Activated CD8-positive, alpha-beta memory T cell treated with anti-CD3 and anti-CD28 coated beads for 48 hours (primary cell): Measurements from ENCODE around the gene TTBK1.

Experiments
- DNase-seq, 3 experiments: peaks; one replicate each; pipeline ENCODE4 v3.0.0-alpha.2; 2020; ENCODE audit warnings: low read depth in 2 of 3, low spot score in 2 of 3

TTBK1 gene

DNA sequence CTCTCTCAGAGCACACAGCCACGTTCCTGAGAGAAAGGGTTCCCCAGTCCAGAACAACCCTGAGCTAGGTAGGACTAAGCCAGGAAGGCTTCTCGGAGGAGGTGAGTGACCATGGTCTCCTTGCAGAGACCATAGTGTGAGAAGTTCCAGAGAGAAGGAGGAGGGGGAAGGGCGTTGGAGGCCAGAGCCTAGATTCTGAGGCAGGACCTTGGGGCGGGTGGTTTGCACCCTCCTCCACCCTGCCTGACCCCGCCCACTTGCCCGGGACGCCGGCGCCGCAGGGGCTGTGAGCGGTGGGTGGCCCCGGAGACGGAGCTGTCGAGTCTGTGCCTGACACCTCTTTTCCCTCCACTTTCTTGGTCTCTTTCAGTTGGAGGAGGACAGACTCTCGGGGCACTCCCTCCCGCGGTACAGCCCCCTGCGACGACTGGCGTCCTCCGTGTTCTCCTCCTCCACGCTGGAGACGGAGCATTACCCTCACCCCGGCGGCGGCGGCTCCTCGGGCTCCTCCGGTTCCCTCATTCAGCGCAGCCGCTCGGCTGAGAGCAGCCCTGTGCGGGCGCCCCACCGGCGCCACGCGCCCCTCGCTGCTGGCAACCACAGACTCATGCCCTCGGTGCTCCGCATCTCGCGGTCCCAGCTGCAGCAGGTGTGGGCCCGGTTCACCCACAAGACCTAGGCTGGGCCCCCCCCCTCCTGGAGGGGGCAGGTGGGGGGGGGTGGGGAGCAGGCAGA is 26.2 kb downstream of the TTBK1 start:
- no peak for DNase-seq

DNA sequence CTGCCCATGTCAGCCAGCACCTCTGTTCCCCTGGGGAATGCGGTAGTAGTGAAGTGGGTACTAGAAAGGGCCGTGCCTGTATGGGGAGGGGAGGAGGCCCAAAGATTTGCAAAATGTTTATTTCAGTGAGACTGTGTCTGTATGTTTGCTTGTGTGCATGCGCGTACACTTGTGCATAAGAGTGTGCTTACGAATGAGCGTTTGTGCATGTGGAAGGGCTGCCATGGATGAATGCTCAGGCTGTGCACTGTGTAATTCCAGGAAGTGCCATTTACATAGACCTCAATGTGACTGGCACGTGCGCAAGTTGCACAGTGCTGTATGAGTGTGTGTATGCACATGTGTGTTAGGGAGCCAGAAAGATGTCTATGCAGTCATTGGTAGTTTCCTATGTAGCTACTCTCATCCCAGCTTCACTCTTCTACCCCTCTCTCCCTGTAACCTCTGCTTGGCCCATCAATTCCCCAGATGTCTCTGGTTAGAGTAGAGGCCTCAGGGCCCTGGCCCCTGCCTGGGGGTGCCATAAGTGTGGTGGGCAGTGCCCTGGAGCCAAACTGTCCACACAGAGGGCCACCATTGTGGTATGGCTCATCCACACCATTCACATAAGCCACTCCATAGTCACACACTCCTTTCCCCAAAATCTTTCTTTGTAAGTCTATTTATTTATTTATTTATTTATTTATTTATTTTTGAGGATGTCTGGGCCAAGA is 28.0 kb downstream of the TTBK1 start:
- DNase-seq, result no peak

GRCh38 chr6:43271944-43272343 is 28.7 kb downstream of the TTBK1 start:
- DNase-seq, result no peak

GRCh38 chr6:43273707-43274106 is 30.4 kb downstream of the TTBK1 start:
- DNase-seq, result no peak

- no peak for DNase-seq
These were observed 31.0 kb downstream of the TTBK1 start for GRCh38 chr6:43274127-43274915.

DNA sequence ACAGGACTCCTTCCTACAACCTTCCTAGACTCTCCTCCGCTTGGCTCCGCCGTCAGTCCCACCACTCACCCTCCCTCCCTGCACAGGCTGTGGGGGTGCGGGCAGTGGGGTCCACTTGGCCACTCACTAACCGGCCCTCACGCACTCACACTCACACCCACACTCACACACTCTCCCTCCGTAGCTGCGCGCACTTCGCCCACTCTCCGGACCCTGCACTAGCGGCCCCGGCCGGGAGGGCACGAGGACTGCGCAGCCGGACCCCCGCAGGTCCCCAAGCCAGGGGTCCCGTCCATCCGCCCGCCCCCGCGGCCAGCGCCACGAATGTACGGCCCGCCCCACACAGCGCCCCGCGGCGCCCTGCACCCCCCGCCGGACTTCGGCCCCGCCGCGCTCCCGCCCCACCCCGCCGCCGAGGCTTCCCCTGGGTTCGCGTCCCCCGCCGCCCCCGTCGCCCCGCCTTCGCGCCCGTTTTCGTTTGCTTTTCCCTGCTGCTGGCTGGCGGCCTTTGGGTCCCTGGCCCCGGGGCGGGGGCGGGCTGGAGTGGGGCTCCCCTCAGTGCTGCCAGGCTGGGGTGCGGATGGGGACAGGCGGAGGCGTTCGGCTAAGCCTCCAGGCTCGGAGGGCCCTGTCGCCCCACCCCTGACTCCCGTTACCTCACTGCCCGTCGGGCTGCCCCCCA is 31.8 kb downstream of the TTBK1 start:
- DNase-seq, result no peak

- DNase-seq, result no peak
These were observed 32.7 kb downstream of the TTBK1 start for GRCh38 chr6:43275801-43276576.

- no peak for DNase-seq
These were observed 33.5 kb downstream of the TTBK1 start for GRCh38 chr6:43276577-43277305.

- DNase-seq, result no peak
These were observed 34.0 kb downstream of the TTBK1 start for GRCh38 chr6:43277306-43277642.

- no peak for DNase-seq
These were observed 34.6 kb downstream of the TTBK1 start for GRCh38 chr6:43277643-43278523.

GRCh38 chr6:43278524-43279078 is 35.3 kb downstream of the TTBK1 start:
- DNase-seq, result no peak

- no peak for DNase-seq
These were observed 37.0 kb downstream of the TTBK1 start for GRCh38 chr6:43280234-43280633.

DNA sequence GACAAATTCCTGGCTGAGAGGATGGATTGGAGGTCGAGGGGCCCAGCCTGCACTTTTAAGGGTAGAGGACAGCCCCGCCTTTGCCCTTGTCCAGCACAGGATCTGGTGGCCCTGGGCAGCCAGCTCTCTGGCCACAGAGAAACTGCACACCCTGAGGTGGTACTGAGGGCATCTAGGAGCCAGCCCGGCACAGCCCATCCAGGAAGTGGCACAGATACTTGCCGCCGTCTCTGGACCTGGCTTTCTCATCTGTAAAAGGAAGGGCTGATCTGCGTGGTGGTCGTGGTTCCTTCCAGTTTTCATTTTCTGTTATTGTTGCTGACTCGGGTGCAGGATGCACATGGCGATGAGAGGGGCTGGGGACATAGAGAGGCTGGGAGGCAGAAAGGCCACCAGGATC is 38.8 kb downstream of the TTBK1 start:
- no peak for DNase-seq

GRCh38 chr6:43282636-43283513 is 39.6 kb downstream of the TTBK1 start:
- no peak for DNase-seq

- no peak for DNase-seq
These were observed 40.2 kb downstream of the TTBK1 start for GRCh38 chr6:43283514-43283901.

GRCh38 chr6:43283905-43284304 is 40.6 kb downstream of the TTBK1 start:
- DNase-seq, result no peak

GRCh38 chr6:43284991-43285781 is 41.9 kb downstream of the TTBK1 start:
- no peak for DNase-seq
